ENCODE measurements around the gene KDM2B.

KDM2B gene

GRCh38 chr12:121507984-121508383, 72.8 kb downstream of the KDM2B start:
- Histone ChIP-seq H3K36me3 (ENCODE audit: control insufficient read depth, insufficient read depth, low read length, severe bottlenecking) (peaks cover 7% of the 10 kb centered on the region), H3K4me1 (ENCODE audit: control insufficient read depth, insufficient read depth, low read length) (no peaks in the 10 kb centered on the region), H3K9ac (ENCODE audit: low read length) (no peak overlapping the region), H3K9me3 (ENCODE audit: control insufficient read depth, low read length) (no peaks in the 10 kb centered on the region), H3K4me3 (ENCODE audit: low read length) (no peak overlapping the region), H3K27me3 (replicated peaks; ENCODE audit: control insufficient read depth, insufficient read depth, low read length) (no peaks in the 10 kb centered on the region)
- DNase-seq (ENCODE audit: low read depth) = no peak

DNA sequence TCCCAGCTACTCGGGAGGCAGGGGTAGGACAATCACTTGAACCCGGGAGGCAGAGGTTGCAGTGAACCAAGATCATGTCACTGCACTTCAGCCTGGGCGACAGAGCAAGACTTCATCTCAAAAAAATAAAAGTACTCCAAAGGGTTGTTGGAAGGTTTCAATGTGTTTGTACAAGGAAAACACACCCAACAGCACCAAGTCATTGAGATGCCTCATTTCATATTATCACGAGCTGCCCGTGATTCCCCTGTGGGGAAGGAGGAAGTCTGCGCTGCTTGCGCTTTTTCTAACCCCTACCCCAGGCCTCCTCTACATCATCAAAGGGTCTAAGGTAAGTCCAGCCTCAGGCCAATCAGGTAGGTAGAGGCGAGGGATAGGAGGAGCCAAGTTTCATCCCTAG, 73.6 kb downstream of the KDM2B start:
- H3K36me3 ChIP-seq (ENCODE audit: control insufficient read depth, insufficient read depth, low read length, severe bottlenecking) = peaks cover 4% of the 10 kb centered on the region
- H3K4me3 ChIP-seq (ENCODE audit: low read length) = no peak overlapping the region
- H3K9ac ChIP-seq (ENCODE audit: low read length) = no peak overlapping the region
- no peaks in the 10 kb centered on the region for H3K9me3 ChIP-seq (ENCODE audit: control insufficient read depth, low read length)
- no peaks in the 10 kb centered on the region for H3K4me1 ChIP-seq (ENCODE audit: control insufficient read depth, insufficient read depth, low read length)
- DNase-seq (ENCODE audit: low read depth) = no peak
- no peaks in the 10 kb centered on the region for H3K27me3 ChIP-seq (replicated peaks; ENCODE audit: control insufficient read depth, insufficient read depth, low read length)

DNA sequence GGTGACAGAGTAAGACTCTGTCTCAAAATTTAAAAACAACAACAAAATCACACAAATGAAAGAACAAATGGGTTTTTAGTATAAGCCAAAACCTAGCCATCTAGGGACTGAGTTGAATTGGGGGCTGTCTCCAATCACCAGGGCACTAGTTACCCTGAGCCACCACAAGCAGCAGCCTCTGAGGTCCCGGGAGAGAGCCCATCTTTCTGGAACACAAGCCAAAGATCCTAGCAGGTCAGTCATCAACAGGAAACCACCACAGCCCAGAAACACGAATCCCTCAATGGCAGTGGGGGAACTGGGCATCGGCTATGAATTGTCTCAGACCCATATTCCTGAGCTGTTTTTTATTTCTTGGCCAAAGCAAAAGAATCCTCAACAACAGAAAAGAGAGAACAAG, 75.3 kb downstream of the KDM2B start:
- no peaks in the 10 kb centered on the region for H3K27me3 ChIP-seq (replicated peaks; ENCODE audit: control insufficient read depth, insufficient read depth, low read length)
- DNase-seq (ENCODE audit: low read depth) = no peak
- H3K4me1 ChIP-seq (ENCODE audit: control insufficient read depth, insufficient read depth, low read length) = no peaks in the 10 kb centered on the region
- no peaks in the 10 kb centered on the region for H3K9me3 ChIP-seq (ENCODE audit: control insufficient read depth, low read length)
- H3K36me3 ChIP-seq (ENCODE audit: control insufficient read depth, insufficient read depth, low read length, severe bottlenecking) = no peaks in the 10 kb centered on the region
- H3K9ac ChIP-seq (ENCODE audit: low read length) = no peak overlapping the region
- H3K4me3 ChIP-seq (ENCODE audit: low read length) = no peak overlapping the region

GRCh38 chr12:121504505-121504904, 76.3 kb downstream of the KDM2B start:
- Histone ChIP-seq H3K9ac (ENCODE audit: low read length) (no peak overlapping the region), H3K4me1 (ENCODE audit: control insufficient read depth, insufficient read depth, low read length) (no peaks in the 10 kb centered on the region), H3K27me3 (replicated peaks; ENCODE audit: control insufficient read depth, insufficient read depth, low read length) (no peaks in the 10 kb centered on the region), H3K36me3 (ENCODE audit: control insufficient read depth, insufficient read depth, low read length, severe bottlenecking) (no peaks in the 10 kb centered on the region), H3K9me3 (ENCODE audit: control insufficient read depth, low read length) (no peaks in the 10 kb centered on the region), H3K4me3 (ENCODE audit: low read length) (no peak overlapping the region)
- DNase-seq (ENCODE audit: low read depth) = no peak

GRCh38 chr12:121503395-121503794, 77.4 kb downstream of the KDM2B start:
- no peaks in the 10 kb centered on the region for H3K27me3 ChIP-seq (replicated peaks; ENCODE audit: control insufficient read depth, insufficient read depth, low read length)
- H3K4me1 ChIP-seq (ENCODE audit: control insufficient read depth, insufficient read depth, low read length) = no peaks in the 10 kb centered on the region
- DNase-seq (ENCODE audit: low read depth) = no peak
- no peaks in the 10 kb centered on the region for H3K9me3 ChIP-seq (ENCODE audit: control insufficient read depth, low read length)
- no peak overlapping the region for H3K4me3 ChIP-seq (ENCODE audit: low read length)
- H3K36me3 ChIP-seq (ENCODE audit: control insufficient read depth, insufficient read depth, low read length, severe bottlenecking) = no peaks in the 10 kb centered on the region
- H3K9ac ChIP-seq (ENCODE audit: low read length) = no peak overlapping the region

DNA sequence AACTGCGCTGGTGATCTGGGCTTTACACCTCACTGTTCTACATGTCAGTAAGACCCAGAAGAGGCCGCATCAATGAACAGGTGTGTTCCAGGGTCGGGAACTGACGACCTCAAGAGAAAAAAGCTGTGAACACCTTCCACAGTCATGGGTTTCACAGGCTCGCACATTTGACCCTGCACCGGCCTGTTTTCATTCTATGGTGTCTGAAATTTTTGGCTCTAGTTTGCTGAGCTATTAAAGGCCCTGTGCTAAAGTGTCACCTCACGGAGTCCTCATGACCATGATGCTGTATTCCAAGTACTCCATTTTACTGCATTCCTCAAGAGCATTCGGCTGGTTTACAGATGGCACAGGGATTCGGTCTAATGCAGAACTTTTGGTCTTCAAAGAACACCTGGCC, 78.9 kb downstream of the KDM2B start:
- Histone ChIP-seq H3K27me3 (replicated peaks; ENCODE audit: control insufficient read depth, insufficient read depth, low read length) (no peaks in the 10 kb centered on the region), H3K9me3 (ENCODE audit: control insufficient read depth, low read length) (no peaks in the 10 kb centered on the region), H3K4me3 (ENCODE audit: low read length) (no peak overlapping the region), H3K4me1 (ENCODE audit: control insufficient read depth, insufficient read depth, low read length) (no peaks in the 10 kb centered on the region), H3K9ac (ENCODE audit: low read length) (no peak overlapping the region), H3K36me3 (ENCODE audit: control insufficient read depth, insufficient read depth, low read length, severe bottlenecking) (no peaks in the 10 kb centered on the region)
- DNase-seq (ENCODE audit: low read depth) = no peak

DNA sequence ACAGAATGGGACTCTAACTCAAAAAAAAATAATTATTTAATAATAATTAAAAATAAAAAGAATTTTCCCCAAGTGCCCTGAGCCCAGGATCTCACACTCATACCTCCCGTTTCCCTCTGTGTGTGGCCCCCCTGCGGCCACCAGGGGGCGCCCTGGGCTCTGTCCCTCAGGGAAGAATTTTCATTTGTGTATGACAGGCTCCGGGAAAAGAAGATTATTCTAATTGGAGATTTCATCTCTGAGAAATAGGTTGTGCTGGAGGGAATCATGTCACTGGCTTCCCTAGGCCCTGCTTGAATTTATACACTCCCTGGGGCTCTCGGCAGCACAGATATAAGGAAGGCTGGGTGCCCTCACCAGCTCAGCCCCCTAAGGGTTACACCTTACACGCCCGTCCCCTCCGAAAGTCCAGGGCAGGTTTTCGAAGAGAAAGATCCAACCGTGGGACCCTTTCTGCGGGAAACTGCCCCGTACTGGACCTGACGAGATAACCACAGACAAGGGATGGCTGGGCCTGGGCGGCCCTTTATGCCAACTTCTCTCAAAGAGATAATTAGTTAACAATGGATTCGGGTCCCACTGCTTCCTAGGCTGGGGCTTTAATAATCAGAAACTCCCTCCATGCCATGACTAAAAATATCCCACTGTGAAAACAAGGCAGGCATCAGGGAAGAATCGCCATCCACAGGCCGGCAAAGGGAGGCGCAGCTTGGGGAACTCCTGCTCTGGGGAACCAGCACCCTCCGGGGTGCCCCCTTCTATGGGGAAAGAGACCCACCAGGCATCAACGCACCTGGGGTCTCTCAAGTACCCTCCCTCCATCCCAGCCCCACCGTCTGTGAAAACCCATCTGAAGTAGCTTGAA, 80.7 kb downstream of the KDM2B start:
- DNase-seq (ENCODE audit: low read depth) = peak; percentile 88
- no peaks in the 10 kb centered on the region for H3K36me3 ChIP-seq (ENCODE audit: control insufficient read depth, insufficient read depth, low read length, severe bottlenecking)
- H3K4me3 ChIP-seq (ENCODE audit: low read length) = no peak overlapping the region
- H3K9ac ChIP-seq (ENCODE audit: low read length) = peak overlapping the region; percentile 43
- no peaks in the 10 kb centered on the region for H3K27me3 ChIP-seq (replicated peaks; ENCODE audit: control insufficient read depth, insufficient read depth, low read length)
- no peaks in the 10 kb centered on the region for H3K9me3 ChIP-seq (ENCODE audit: control insufficient read depth, low read length)
- H3K4me1 ChIP-seq (ENCODE audit: control insufficient read depth, insufficient read depth, low read length) = no peaks in the 10 kb centered on the region

GRCh38 chr12:121495746-121496145, 85.1 kb downstream of the KDM2B start:
- Histone ChIP-seq H3K4me1 (ENCODE audit: control insufficient read depth, insufficient read depth, low read length) (no peaks in the 10 kb centered on the region), H3K27me3 (replicated peaks; ENCODE audit: control insufficient read depth, insufficient read depth, low read length) (no peaks in the 10 kb centered on the region), H3K36me3 (ENCODE audit: control insufficient read depth, insufficient read depth, low read length, severe bottlenecking) (no peaks in the 10 kb centered on the region), H3K9ac (ENCODE audit: low read length) (no peak overlapping the region), H3K4me3 (ENCODE audit: low read length) (no peak overlapping the region), H3K9me3 (ENCODE audit: control insufficient read depth, low read length) (no peaks in the 10 kb centered on the region)
- DNase-seq (ENCODE audit: low read depth) = no peak

- Histone ChIP-seq H3K4me3 (ENCODE audit: low read length) (no peak overlapping the region), H3K36me3 (ENCODE audit: control insufficient read depth, insufficient read depth, low read length, severe bottlenecking) (no peaks in the 10 kb centered on the region), H3K9ac (ENCODE audit: low read length) (no peak overlapping the region), H3K27me3 (replicated peaks; ENCODE audit: control insufficient read depth, insufficient read depth, low read length) (no peaks in the 10 kb centered on the region), H3K9me3 (ENCODE audit: control insufficient read depth, low read length) (no peaks in the 10 kb centered on the region), H3K4me1 (ENCODE audit: control insufficient read depth, insufficient read depth, low read length) (no peaks in the 10 kb centered on the region)
- peak; percentile 66 for DNase-seq (ENCODE audit: low read depth)
Measured at GRCh38 chr12:121494093-121494787, 86.6 kb downstream of the KDM2B start.

DNA sequence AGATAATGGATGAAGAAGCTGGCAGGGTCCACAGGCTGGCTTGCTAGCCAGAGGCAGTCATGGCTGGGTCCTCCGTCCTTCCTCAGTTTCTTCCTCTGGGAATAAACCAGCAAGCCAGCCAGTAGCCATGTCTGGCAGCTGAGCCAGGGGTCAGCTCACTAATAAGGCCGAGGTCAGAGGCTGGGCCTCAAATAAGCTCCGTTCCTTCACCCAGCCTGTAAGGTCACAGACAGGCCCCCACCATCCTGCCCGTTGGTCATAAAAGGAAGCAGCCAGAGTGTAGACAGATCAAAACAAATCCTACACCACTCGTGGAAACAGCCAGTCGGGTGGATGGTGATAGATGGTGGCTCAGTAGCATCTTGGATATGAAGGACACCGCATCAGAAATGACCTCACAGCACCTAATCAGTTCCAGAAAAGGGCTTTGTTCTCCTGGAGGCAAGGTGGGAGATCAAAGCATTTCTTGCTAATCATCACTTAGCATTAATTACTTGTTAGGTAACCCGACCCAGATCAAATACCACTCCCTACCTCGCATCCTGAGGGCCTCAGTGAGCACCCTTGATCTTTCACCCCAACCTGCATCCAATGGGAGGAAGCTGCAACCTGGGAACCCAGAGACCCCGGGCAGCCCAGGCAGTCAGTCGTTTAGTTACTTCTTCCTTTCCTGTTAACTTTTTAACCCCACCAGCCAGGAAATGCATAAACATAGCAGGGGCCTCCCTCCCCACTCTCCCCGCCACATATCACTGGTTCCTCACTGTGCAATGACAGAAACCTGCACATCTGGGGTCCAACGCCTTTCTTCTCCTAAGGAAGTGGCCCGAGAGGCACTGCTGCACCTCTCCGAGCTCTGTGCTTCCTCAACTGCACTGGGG, 90.2 kb downstream of the KDM2B start:
- Histone ChIP-seq H3K9ac (ENCODE audit: low read length) (no peak overlapping the region), H3K36me3 (ENCODE audit: control insufficient read depth, insufficient read depth, low read length, severe bottlenecking) (no peaks in the 10 kb centered on the region)
- no peak for DNase-seq (ENCODE audit: low read depth)

DNA sequence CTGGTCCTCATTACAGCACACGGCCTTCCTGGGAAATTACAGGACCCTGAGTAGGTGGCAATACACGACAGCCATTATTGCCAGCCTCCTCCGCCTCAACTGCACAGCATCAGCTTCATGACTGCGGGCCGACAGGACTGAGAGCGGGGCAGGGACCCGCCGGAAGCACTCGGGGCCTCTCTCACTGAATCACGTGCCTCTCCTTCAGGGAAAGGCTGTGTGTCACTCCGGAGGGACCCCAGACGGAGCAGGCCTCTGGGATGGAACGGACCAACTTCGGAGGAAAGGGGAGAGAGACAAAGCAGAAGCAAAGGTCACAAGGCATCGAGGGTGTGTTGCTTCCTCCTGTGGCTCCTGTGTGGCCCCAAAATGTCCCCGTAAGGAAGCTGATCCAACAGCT, 90.9 kb downstream of the KDM2B start:
- no peaks in the 10 kb centered on the region for H3K36me3 ChIP-seq (ENCODE audit: control insufficient read depth, insufficient read depth, low read length, severe bottlenecking)
- no peaks in the 10 kb centered on the region for H3K4me1 ChIP-seq (ENCODE audit: control insufficient read depth, insufficient read depth, low read length)
- no peak for DNase-seq (ENCODE audit: low read depth)
- no peak overlapping the region for H3K4me3 ChIP-seq (ENCODE audit: low read length)
- no peaks in the 10 kb centered on the region for H3K27me3 ChIP-seq (replicated peaks; ENCODE audit: control insufficient read depth, insufficient read depth, low read length)
- H3K9me3 ChIP-seq (ENCODE audit: control insufficient read depth, low read length) = no peaks in the 10 kb centered on the region
- no peak overlapping the region for H3K9ac ChIP-seq (ENCODE audit: low read length)

More for the DNA sequence above, 90.2 kb downstream of the KDM2B start:
- H3K27me3 ChIP-seq (replicated peaks; ENCODE audit: control insufficient read depth, insufficient read depth, low read length) = no peaks in the 10 kb centered on the region
- H3K4me3 ChIP-seq (ENCODE audit: low read length) = no peak overlapping the region
- H3K9me3 ChIP-seq (ENCODE audit: control insufficient read depth, low read length) = no peaks in the 10 kb centered on the region
- H3K4me1 ChIP-seq (ENCODE audit: control insufficient read depth, insufficient read depth, low read length) = no peaks in the 10 kb centered on the region
